Panc1 (cell line): ENCODE results near the gene KCNAB1. TPM values are rescaled to one million over a fixed set of nuclear protein-coding genes. Genes with fewer than 3 reads are reported as not detected.

Experiments
- ATAC-seq: fragments of 200-7000 bp; cut with Tn5 transposase; 2 replicates; pipeline ENCODE4 v1.9.1; 2020; ENCODE audit warnings: mild to moderate bottlenecking, moderate library complexity
- BruUV-seq: library from RNA; stranded (reverse); fragments of 400-500 nt; replicated peaks from 2 replicates; lab custom pipeline; 2021; lab: Mats Ljungman, UMichigan
- CTCF ChIA-PET: fragments of 300-600 bp; sonication (Branson Sonifier 250); formaldehyde crosslinking; loops from one replicate; lab custom pipeline; 2022; ENCODE audit warnings: antibody characterized with exemption; lab: Charles Lee
- POLR2A ChIA-PET: fragments of 300-600 bp; sonication (Branson Sonifier 250); formaldehyde crosslinking; loops from one replicate; lab custom pipeline; 2022; ENCODE audit warnings: antibody characterized with exemption; lab: Charles Lee
- DNase-seq: peaks from one replicate; pipeline ENCODE4 v3.0.0-alpha.2; 2010; ENCODE audit warnings: low read depth, low spot score
- H3K27ac ChIP-seq: 2 replicates; pipeline ENCODE4 v1.5.1; 2011; ENCODE audit warnings: mild to moderate bottlenecking, low read length, inconsistent platforms
- H3K27me3 ChIP-seq: fragments of 200-500 bp; sonication (Bioruptor generic); 2 replicates; pipeline ENCODE4 v1.6.0; 2014; ENCODE audit warnings: low read length, inconsistent platforms; ENCODE audit not compliant: control insufficient read depth, insufficient read depth
- H3K36me3 ChIP-seq: fragments of 200-500 bp; sonication (Bioruptor generic); 2 replicates; pipeline ENCODE4 v1.5.1; 2014; ENCODE audit warnings: inconsistent platforms, mild to moderate bottlenecking, low read length, moderate library complexity; ENCODE audit not compliant: control insufficient read depth, insufficient read depth
- H3K4me1 ChIP-seq: 2 replicates; pipeline ENCODE4 v1.5.1; 2011; ENCODE audit warnings: inconsistent platforms, mild to moderate bottlenecking, low read length, moderate library complexity; ENCODE audit not compliant: control insufficient read depth, insufficient read depth
- H3K4me3 ChIP-seq, 2 experiments: 2 replicates each; pipeline ENCODE4 v1.5.1; 2011 to 2012; ENCODE audit warnings: low read depth in 2 of 2, low read length in 2 of 2, mild to moderate bottlenecking in 2 of 2, inconsistent platforms in 1 of 2, moderate library complexity in 1 of 2
- H3K9me3 ChIP-seq: fragments of 200-500 bp; sonication (Bioruptor generic); 2 replicates; pipeline ENCODE4 v1.5.1; 2014; ENCODE audit warnings: low read depth, mild to moderate bottlenecking, inconsistent platforms, low read length, moderate library complexity; ENCODE audit not compliant: control insufficient read depth, insufficient read depth
- POLR2AphosphoS5 ChIP-seq: IDR thresholded peaks from 2 replicates; pipeline ENCODE4 v1.6.1; 2012; ENCODE audit warnings: mild to moderate bottlenecking, low read depth, low read length, moderate library complexity
- SIN3A ChIP-seq: IDR thresholded peaks from 2 replicates; pipeline ENCODE4 v1.6.1; 2012; ENCODE audit warnings: low read depth, mild to moderate bottlenecking, low read length, moderate library complexity, borderline replicate concordance; ENCODE audit not compliant: insufficient read depth
- TCF7L2 ChIP-seq: IDR thresholded peaks from 2 replicates; pipeline ENCODE4 v1.6.1; 2011; ENCODE audit warnings: mild to moderate bottlenecking, low read depth, low read length, inconsistent platforms
- in situ Hi-C: cut with HindIII; loops from 2 replicates; pipeline ENCODE4 v1.10.0; 2016; ENCODE audit warnings: low sequenced_read_pairs, low pct_unique_long_range_greater_than_20kb
- intact Hi-C: fragments of 100-400 bp; cut with micrococcal nuclease; formaldehyde crosslinking; loops from one replicate; pipeline ENCODE4 v1.10.0; 2022; ENCODE audit not compliant: unreplicated experiment
- total RNA-seq: library from RNA; stranded (reverse); gene quantifications from one replicate; pipeline ENCODE4 v1.2.1, GENCODE V29; 2021; ENCODE audit not compliant: unreplicated experiment
- TF ChIP-seq, protein P1 (sequence below), 2 experiments: IDR thresholded peaks; 2 replicates each; pipeline ENCODE4 v1.6.1; 2011 to 2012; ENCODE audit warnings: low read depth in 2 of 2, control low read depth in 1 of 2, low read length in 1 of 2, mild to moderate bottlenecking in 1 of 2, moderate library complexity in 1 of 2; ENCODE audit not compliant: insufficient read depth in 1 of 2
- TF ChIP-seq, protein P2 (sequence below): fragments of 450-650 bp; IDR thresholded peaks from 2 replicates; pipeline ENCODE4 v1.5.1; 2017; ENCODE audit warnings: mild to moderate bottlenecking

KCNAB1 gene
- total RNA-seq, 1 experiment from 2014 or later = not detected

DNA sequence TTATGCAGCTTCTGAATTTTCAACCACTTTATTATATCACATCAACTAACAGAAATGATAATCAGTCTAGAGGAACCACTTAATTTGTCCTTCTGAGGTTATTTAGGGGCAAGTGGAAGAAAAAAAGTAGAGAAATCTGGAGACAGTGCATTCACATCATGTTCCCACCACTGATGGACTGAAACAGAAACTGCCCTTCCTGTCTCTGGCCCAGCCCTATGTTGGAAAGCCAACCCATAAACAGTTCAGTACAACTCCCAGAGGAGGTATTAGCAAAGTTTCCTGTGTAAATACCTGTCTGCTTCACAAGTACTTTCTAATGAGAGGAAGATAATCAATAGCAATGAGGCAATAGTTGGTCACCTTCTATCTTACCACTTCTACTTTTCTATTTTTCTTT is 228.7 kb downstream of the KCNAB1 start:
- H3K4me3 ChIP-seq = no peak overlapping the region
- no peak for ATAC-seq
- no peaks in the 10 kb centered on the region for H3K9me3 ChIP-seq
- ChIA-PET POLR2A (no interaction called here), CTCF (no interaction called here)
- DNase-seq = no peak
- intact Hi-C loops = no loop called here
- H3K36me3 ChIP-seq = no peaks in the 10 kb centered on the region
- BruUV-seq = no TSS peak
- TF ChIP-seq TCF7L2 = no peak
- TF ChIP-seq, protein P1, sequence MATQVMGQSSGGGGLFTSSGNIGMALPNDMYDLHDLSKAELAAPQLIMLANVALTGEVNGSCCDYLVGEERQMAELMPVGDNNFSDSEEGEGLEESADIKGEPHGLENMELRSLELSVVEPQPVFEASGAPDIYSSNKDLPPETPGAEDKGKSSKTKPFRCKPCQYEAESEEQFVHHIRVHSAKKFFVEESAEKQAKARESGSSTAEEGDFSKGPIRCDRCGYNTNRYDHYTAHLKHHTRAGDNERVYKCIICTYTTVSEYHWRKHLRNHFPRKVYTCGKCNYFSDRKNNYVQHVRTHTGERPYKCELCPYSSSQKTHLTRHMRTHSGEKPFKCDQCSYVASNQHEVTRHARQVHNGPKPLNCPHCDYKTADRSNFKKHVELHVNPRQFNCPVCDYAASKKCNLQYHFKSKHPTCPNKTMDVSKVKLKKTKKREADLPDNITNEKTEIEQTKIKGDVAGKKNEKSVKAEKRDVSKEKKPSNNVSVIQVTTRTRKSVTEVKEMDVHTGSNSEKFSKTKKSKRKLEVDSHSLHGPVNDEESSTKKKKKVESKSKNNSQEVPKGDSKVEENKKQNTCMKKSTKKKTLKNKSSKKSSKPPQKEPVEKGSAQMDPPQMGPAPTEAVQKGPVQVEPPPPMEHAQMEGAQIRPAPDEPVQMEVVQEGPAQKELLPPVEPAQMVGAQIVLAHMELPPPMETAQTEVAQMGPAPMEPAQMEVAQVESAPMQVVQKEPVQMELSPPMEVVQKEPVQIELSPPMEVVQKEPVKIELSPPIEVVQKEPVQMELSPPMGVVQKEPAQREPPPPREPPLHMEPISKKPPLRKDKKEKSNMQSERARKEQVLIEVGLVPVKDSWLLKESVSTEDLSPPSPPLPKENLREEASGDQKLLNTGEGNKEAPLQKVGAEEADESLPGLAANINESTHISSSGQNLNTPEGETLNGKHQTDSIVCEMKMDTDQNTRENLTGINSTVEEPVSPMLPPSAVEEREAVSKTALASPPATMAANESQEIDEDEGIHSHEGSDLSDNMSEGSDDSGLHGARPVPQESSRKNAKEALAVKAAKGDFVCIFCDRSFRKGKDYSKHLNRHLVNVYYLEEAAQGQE (IDR thresholded peaks at IDR 0.05; ENCODE audit: insufficient read depth in 1 of 2, low read depth in 2 of 2, low read length in 1 of 2) = no peak
- TF ChIP-seq, protein P2, sequence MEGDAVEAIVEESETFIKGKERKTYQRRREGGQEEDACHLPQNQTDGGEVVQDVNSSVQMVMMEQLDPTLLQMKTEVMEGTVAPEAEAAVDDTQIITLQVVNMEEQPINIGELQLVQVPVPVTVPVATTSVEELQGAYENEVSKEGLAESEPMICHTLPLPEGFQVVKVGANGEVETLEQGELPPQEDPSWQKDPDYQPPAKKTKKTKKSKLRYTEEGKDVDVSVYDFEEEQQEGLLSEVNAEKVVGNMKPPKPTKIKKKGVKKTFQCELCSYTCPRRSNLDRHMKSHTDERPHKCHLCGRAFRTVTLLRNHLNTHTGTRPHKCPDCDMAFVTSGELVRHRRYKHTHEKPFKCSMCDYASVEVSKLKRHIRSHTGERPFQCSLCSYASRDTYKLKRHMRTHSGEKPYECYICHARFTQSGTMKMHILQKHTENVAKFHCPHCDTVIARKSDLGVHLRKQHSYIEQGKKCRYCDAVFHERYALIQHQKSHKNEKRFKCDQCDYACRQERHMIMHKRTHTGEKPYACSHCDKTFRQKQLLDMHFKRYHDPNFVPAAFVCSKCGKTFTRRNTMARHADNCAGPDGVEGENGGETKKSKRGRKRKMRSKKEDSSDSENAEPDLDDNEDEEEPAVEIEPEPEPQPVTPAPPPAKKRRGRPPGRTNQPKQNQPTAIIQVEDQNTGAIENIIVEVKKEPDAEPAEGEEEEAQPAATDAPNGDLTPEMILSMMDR = no peak
- no peak for TF ChIP-seq SIN3A
- no peak for TF ChIP-seq POLR2AphosphoS5
- in situ Hi-C loops = no loop called here
- H3K27ac ChIP-seq = no peak overlapping the region
- H3K27me3 ChIP-seq = peaks cover 16% of the 10 kb centered on the region
- no peaks in the 10 kb centered on the region for H3K4me1 ChIP-seq

DNA sequence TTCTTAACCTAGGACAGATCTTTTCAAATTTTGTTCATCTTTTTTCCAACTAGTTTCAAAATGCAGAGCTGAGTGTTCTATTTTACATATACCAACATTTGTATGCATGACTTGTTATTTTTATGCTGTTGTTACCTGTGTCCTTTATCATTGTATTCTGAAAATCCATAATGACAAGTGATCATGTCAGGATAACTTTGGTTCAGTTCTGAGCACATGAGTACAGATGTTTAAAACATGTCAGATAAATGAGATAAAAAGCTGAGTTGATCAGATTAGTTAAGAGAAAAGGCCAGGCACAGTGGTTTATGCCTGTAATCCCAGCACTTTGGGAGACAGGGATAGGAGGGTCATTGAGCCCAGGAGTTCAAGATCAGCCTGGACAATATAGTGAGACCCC is 229.6 kb downstream of the KCNAB1 start:
- in situ Hi-C loops = no loop called here
- no peak overlapping the region for H3K4me3 ChIP-seq
- no TSS peak for BruUV-seq
- no peaks in the 10 kb centered on the region for H3K9me3 ChIP-seq
- POLR2A ChIA-PET = no interaction called here
- no peak overlapping the region for H3K27ac ChIP-seq
- CTCF ChIA-PET = no interaction called here
- H3K4me1 ChIP-seq = no peaks in the 10 kb centered on the region
- intact Hi-C loops = no loop called here
- TF ChIP-seq POLR2AphosphoS5 = no peak
- TF ChIP-seq, protein P1 (IDR thresholded peaks at IDR 0.05; ENCODE audit: insufficient read depth in 1 of 2, low read depth in 2 of 2, low read length in 1 of 2) = no peak
- no peak for TF ChIP-seq SIN3A
- TF ChIP-seq, protein P2 = no peak
- no peak for TF ChIP-seq TCF7L2
- no peaks in the 10 kb centered on the region for H3K36me3 ChIP-seq
- ATAC-seq = no peak
- H3K27me3 ChIP-seq = peaks cover 12% of the 10 kb centered on the region
- DNase-seq = no peak
